A549 treated with GW870086 at 1 μM for 4 hours (cell line): ENCODE data around the gene ZBTB16. TPM values are rescaled to one million over a fixed set of nuclear protein-coding genes. Genes with fewer than 3 reads are reported as not detected.

Experiments
- total RNA-seq: library from RNA; stranded (reverse); fragments of 200-300 nt; extraction: Qiagen RNA extraction; gene quantifications from 5 replicates; pipeline ENCODE4 v1.2.3, GENCODE V29; 2022; ENCODE audit warnings: low read depth

ZBTB16 gene, protein sequence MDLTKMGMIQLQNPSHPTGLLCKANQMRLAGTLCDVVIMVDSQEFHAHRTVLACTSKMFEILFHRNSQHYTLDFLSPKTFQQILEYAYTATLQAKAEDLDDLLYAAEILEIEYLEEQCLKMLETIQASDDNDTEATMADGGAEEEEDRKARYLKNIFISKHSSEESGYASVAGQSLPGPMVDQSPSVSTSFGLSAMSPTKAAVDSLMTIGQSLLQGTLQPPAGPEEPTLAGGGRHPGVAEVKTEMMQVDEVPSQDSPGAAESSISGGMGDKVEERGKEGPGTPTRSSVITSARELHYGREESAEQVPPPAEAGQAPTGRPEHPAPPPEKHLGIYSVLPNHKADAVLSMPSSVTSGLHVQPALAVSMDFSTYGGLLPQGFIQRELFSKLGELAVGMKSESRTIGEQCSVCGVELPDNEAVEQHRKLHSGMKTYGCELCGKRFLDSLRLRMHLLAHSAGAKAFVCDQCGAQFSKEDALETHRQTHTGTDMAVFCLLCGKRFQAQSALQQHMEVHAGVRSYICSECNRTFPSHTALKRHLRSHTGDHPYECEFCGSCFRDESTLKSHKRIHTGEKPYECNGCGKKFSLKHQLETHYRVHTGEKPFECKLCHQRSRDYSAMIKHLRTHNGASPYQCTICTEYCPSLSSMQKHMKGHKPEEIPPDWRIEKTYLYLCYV
- 0.13 to 0.50 TPM (median 0.23 TPM) in 5 replicates for total RNA-seq

GRCh38 chr11:114059278-114059983, at the start of gene ZBTB16:
TSS of gene ZBTB16 (plus strand) at chr11:114059711. CDS start at chr11:114063301, 3,590 bp downstream.

DNA sequence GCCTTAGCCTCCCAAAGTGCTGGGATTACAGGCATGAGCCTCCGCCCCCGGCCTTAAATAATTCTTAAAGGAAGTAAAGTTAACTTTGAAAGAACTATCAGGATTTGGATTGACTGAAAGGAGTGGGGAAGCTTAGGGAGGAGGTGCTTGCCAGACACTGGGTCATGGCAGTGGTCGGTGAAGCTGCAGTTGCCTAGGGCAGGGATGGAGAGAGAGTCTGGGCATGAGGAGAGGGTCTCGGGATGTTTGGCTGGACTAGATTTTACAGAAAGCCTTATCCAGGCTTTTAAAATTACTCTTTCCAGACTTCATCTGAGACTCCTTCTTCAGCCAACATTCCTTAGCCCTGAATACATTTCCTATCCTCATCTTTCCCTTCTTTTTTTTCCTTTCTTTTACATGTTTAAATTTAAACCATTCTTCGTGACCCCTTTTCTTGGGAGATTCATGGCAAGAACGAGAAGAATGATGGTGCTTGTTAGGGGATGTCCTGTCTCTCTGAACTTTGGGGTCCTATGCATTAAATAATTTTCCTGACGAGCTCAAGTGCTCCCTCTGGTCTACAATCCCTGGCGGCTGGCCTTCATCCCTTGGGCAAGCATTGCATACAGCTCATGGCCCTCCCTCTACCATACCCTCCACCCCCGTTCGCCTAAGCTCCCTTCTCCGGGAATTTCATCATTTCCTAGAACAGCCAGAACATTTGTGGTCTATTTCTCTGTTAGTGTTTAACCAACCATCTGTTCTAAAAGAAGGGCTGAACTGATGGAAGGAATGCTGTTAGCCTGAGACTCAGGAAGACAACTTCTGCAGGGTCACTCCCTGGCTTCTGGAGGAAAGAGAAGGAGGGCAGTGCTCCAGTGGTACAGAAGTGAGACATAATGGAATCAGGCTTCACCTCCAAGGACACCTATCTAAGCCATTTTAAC, 236.4 kb downstream of the ZBTB16 start, which contains the start of gene NNMT:
Gene NNMT (plus strand): TSS at position 724 of the 929 bp plus-strand sequence. CDS start 158 bp downstream, at position 882.

Other genes with a start within 250 kb of the ZBTB16 start
- gene USP28, start 184.1 kb upstream of the ZBTB16 start, total RNA-seq = 11.0 to 16.3 TPM (median 15.6 TPM) in 5 replicates
- not detected in 5 replicates for gene HTR3B, start 154.9 kb upstream of the ZBTB16 start, total RNA-seq
- gene HTR3A, start 84.6 kb upstream of the ZBTB16 start, total RNA-seq = not detected in 5 replicates
- 326 to 379 TPM (median 367 TPM) in 5 replicates for gene NNMT, start 236.7 kb downstream of the ZBTB16 start, total RNA-seq